ENCODE results near the gene RIMKLB.

RIMKLB gene, protein sequence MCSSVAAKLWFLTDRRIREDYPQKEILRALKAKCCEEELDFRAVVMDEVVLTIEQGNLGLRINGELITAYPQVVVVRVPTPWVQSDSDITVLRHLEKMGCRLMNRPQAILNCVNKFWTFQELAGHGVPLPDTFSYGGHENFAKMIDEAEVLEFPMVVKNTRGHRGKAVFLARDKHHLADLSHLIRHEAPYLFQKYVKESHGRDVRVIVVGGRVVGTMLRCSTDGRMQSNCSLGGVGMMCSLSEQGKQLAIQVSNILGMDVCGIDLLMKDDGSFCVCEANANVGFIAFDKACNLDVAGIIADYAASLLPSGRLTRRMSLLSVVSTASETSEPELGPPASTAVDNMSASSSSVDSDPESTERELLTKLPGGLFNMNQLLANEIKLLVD

DNA sequence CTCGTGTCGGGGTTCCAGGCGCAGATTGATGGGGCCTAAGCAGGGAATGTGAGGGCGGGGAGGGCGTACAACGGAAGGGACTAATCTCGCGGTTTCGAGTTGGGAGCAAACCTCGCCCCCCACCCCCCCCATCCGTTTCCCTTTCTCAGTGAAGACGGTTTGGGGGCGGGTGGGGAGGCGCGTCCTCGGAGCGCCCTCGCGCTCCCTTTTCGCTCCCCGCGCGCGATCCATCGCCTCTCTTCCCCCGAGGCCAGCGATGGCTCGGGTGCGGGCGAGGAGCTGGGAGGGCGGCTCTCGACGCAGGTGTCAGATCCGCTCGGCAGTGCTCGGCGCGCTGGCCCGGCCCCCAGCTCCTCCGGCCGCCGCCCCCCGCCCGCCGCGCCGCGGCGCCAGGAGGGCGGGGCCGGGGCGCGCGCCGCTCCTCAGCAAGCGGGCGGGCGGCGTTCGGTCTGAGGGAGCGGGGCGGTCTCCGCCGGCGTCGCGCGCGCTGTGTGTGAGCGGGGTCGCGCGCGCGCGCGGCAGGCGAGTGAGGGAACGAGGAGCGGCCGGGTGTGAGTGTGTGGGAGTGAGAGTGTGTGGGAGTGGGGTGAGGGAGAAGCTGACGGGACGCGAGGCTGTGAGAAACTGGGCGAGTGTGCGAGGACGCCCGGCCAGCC is at the start of gene RIMKLB:
Gene RIMKLB (plus strand): TSS at position 516 of the 656 bp plus-strand sequence. CDS start 15,876 bp downstream, outside the sequence.
- peak; percentile 93 for DNase-seq (ENCODE audit: low spot score)

DNA sequence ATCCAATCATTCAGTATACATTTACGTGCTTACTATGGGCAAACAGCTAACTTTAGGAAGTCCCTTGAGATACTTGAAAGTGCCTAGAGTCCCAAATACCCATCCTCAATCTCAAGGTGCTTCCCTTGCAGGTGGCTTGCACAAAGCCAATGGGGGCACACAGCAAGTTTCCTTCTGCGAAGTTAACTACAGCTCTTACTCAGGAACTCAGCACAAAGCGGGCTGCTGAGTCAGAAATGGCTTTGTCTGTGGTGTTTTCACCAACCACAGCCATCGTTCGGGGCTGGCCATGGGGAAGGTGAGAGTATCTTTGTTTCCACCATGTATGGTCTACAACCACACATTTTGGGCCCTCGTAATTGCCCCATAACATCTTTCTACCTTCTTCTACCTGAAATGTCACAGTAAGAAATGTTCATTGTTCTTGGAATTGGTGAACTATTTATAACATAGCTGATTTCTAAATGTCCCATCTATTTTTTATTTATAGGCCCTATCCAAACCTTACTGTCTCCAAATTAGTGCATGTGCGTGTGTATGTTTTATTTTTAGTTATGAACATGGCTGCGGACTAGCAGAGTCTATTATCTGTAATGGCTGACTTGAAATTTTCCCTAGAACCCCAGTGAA is 49.1 kb upstream of the RIMKLB start:
- DNase-seq (ENCODE audit: low spot score) = no peak

DNA sequence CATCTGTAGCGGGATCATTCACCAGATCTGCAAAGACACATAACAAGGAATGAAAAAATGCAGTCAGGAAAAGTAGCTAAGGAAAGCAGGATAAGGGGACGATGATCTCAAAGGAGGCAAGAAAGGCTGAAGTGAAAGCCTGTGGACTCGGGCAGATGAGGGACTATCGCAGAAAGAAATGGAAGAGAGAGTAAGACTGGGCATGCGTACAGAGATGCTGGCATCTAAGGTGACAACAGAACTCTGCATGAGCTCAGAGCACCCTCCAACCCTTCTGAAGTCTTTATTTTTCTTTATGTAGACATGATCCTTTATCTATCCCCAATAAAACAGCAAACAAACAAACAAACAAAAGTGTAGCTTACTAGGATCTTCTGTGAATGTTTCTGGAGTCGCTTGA is 42.4 kb upstream of the RIMKLB start:
- no peak for DNase-seq (ENCODE audit: low spot score)

DNA sequence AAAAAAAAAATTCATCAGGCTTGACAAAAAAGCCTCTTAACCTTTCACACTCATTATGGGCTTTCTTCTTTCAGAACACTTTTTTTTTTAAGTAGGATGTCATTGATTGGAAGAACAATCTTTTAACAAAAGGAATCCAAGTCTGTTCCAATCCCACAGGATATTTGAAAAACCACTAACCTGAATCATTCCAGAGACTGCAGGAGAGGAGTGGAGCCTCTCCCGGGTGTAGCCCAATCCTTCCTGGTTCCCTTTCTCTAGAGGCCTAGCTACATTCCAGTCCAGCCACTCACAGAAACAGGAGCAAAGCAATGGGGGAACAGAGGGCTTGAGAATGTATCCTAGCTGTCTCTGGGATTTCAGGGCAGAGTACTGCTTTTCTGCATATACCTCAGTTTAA is 39.4 kb upstream of the RIMKLB start:
- DNase-seq (ENCODE audit: low spot score) = no peak

DNA sequence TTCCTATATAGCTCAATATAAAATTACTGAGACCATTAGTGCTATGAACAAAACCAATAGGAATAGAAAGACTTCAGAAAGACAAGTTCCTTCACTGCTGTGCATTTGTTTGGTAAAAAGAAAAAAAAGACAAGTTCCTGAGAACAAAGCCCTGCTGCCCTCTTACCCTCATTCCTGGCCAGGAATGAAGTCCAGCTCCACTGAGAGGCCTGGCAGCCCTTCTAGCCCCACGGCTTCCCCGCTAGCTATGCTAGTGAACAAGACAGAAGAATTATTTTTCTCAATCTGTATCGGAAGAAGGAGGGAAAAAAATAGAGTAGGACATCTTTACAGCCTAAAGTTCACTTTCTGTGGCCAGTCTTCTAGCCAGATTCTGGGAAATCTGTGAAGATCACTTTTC is 36.8 kb upstream of the RIMKLB start:
- DNase-seq (ENCODE audit: low spot score) = no peak

DNA sequence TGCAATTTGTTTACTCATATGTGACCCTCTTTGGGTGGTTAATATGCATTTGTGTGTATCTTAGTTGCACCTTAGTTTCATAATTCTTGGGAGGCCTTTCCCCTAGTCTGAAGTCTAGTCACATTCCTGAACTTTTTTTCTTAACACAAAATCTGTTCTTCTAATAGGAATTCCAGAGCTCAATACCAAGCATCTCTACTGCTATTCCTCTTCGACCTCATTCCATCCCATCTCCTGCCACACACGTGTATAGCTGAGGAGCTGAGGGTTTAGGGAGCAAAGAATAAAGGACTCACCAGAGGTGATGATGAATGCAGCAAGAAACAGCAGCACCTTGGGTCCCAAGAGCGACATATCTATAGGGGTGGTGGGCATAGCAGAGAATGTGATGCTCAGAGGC is 36.0 kb upstream of the RIMKLB start:
- no peak for DNase-seq (ENCODE audit: low spot score)

DNA sequence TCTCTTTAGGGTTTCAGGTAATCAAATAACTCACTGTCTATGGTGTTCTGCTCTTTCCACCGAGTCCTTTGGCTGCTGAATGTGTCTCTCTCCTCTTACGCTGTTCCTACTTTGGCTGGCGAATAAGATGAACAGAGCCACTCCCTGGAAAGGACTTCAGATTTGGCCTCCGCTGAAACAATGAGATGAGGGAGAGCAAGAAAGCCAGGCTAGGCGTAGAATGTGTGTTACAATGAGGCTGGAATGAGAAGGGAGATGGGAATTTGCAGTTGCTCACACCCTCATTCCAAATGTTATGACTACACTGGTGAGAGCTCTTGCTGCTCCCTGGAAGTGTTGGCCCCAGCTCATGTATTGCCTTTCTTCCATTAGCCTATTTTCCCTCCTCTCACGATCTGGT is 35.2 kb upstream of the RIMKLB start, which contains the start of gene MFAP5:
Gene MFAP5 (minus strand): TSS at position 234 of the 400 bp plus-strand sequence. CDS start 722 bp downstream, outside the sequence.
- no peak for DNase-seq (ENCODE audit: low spot score)

DNA sequence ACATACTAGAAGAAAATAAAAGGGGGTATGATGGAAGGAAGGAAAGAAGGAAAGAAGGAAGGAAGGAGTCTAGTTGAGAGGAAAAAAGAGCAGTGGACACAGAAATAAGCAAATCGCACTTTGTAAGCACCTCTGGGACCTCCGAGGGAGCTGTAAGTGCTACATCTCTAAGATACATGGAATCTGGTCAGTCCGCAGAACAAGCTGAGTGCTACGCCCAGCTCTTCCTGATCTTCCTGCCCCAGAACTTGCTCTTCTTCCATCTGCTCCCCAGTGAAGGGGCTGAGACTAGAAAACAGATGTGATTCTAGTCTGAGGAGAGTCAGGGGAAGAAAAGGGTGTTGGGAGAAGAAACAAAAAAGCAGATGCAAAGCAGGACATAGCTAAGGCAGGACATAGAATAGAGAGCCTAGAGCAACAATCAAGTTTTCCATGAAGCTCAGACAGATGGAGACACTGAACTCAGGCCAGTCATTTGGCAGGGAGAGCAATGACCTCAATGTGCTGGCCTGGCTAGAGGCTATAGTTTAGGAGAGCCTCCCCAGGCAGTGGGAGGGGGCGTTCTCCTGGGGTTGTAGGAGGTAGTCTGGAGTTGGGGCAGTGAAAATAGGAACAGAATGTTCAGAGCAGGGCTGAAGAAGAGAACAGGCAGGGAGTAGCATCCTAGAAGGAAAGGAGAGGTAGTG is 33.4 kb upstream of the RIMKLB start:
- peak; percentile 85 for DNase-seq (ENCODE audit: low spot score)

DNA sequence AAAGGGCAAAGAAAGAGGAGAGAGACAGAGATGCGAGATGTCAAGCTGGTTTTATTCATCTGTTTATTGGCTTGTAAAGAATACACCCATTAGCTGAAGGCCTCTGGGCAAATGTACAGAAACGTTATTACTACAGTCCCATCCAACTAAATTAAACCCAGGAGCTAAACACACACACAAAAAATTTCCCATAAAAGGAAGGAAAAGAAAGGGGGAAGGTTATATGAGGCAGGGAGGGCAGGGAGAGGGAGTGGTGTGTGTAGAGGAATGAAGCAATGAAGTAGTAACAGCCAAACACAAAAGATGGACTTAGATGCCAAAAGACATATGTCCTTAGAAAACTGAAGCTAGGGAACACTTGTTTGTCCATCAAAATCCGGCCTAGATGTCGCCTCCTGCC is 32.0 kb upstream of the RIMKLB start:
- DNase-seq (ENCODE audit: low spot score) = no peak

DNA sequence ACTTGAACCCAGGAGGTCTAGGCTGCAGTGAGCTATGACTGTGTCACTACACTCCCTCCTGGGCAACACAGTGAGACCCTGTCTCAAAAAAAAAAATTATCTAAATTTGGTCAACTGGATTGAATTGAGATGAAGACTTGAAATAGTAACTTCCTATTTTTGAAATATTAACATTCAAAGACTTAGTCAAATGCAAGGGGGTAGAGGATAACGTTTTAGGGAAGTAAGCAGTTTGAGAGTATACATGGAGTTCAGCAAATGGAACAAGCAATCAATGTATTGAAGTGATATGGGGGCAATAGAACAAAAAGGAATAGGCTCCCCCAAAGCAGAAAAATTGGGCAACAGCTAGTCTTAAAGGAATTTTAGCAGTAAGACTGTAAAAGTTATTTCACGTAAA is 30.5 kb upstream of the RIMKLB start:
- DNase-seq (ENCODE audit: low spot score) = no peak

DNA sequence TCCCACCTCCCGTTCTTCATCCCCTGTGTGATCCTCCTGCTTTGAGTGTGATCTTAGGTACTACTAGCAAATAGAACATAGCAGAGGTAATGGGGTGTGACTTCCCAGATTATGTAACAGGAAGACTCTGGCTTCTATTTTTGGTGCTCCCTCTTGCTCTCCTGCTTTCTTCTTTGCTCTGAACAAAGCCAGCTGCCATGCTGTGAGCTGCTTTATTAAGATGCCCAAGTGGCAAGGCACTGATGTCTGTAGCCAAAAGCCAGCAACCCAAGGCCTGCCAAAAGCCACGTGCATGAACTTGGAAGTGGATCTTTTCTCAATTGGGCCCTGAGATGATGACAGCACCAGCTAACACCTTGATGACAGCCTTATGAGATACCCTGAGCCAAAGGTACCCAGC is 29.4 kb upstream of the RIMKLB start:
- DNase-seq (ENCODE audit: low spot score) = no peak

DNA sequence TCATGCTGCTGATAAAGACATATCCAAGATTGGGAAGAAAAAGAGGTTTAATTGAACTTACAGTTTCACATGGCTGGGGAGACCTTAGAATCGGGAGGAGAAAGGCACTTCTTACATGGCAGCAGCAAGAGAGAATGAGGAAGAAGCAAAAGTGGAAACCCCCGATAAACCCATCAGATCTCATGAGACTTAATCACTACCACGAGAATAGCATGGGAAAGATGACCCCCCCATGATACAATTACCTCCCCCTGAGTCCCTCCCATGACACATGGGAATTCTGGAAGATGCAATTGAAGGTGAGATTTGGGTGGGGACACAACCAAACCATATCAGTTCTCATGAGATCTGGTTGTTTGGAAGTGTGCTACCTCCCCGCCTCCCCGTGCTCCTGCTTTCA is 25.4 kb upstream of the RIMKLB start:
- DNase-seq (ENCODE audit: low spot score) = no peak

DNA sequence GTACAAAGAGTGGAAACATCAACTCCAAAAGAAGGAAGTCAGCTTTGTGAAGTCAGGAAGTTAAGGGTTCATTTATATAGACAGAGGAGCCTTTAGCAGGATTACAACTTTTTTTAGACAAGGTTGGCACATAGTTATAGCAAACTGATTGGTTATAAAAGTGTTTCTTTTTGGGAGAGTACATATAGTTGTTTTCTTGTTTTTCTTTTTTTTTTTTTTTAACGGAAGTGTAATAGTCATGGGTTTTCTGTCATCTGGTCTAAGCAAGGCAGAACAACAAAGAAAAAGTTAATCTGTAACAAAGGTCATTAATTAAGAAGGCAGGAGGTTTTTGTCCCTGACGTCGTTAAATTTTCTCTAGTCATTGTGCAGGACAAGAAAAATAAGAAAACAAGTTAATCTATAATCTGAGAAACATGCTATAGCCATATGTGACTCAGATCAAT is 22.2 kb upstream of the RIMKLB start:
- DNase-seq (ENCODE audit: low spot score) = no peak

DNA sequence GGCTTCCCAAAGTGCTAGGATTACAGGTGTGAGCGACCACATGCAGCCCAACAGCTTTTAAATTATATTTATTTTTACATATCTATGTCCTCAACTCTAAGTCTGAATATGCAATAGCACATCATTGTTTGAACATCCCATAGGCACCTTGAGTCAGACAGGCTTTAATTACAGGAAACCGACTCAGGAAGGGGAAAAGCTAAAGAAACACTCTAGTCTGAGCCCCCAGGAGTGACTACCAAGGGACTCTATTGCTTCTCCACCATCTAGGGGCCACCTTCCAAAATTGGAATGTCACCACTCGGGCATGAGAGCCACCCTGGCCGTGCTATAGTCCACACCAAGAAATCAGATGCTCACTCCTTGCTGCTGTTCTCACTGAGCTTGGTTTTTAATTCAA is 21.1 kb upstream of the RIMKLB start:
- DNase-seq (ENCODE audit: low spot score) = no peak

DNA sequence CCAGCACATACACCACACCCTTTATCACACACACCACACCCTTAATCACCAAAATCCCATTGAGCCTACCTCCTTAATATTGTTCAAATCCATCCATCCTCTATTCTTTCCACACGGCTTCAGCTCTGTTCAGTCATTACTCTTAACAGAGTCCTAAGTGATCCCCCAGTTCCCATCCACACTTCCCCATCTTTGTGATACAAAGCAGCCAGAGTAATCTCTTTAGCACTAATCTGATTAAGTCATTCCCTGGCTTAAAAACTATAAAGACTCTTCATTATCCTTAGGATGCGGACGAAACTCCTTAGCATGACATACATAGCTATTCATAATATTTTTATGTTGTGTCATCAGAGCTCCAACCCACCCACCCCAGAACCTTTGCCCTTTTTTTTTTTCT is 20.4 kb upstream of the RIMKLB start:
- DNase-seq (ENCODE audit: low spot score) = no peak

DNA sequence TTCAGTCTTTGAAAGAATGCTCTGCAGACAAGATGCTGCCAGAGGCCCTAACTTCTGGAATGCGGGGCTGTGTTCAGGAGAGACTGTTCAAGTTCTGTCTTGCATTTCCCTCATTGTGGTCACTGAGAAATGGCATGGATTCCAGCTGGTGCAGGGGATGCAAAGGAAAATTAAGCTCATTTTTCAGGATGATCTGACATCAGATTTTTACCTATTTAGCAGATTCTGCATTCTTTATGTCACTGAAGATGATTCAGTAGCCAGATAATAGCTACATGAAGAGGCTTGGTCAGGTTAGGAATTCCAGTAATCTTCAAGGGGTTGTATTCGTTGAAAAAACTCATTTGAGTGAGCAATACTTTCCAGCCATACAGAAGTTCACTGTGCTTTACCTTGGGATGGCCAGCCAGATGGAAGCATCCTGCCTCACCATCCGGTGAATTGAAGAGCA is 19.1 kb upstream of the RIMKLB start:
- DNase-seq (ENCODE audit: low spot score) = no peak

DNA sequence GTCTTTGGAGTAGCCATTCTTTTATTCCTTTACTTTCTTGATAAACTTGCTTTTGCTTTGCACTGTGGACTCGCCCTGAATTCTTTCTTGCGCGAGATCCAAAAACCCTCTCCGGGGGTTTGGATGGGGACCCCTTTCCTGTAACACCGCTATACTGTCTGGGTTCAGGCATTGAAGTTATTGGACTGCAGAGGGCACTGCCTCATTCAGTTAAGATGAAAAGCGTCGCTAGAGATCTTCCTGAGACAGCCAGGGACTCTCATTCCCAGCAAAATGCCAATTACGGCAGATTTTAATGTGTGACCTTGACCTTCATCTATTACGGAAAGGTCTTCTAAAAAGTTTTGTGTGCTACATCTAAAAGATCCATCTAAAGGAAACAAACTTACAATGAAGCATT is 17.3 kb upstream of the RIMKLB start:
- DNase-seq (ENCODE audit: low spot score) = no peak

DNA sequence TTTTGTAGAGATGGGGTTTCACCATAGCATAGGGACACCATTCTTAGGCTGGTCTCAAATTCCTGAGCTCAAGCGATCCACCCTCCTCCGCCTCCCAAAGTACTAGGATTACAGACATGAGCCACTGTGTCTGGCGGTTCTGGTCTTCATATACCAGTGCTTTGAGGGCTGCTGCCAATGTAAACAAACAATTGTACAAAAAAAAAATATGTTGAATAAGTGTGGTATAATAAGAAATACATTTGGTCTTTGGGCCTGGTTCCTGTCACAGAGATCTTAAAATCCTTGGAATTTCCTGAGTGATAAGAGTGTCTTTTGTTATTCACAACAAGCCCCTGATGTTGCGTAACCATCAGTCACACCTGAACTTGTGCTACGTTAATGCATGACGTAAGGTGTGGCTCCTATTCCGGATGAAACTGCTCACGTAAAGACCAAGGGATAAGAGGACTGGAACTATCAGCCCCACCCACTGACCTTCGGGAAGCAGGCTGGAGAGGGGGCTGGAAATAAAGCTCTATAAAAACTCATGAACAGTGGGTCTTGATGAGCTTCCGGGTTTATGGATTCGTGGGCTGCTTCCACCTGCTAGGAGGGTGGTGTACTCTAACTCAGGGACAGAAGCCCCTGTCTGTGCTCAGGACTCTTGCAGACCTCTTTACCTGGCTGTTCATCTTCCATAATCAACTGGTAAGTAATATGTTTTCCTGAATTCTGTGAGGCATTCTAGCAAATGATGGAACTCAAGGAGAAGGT is 16.5 kb upstream of the RIMKLB start:
- no peak for DNase-seq (ENCODE audit: low spot score)

DNA sequence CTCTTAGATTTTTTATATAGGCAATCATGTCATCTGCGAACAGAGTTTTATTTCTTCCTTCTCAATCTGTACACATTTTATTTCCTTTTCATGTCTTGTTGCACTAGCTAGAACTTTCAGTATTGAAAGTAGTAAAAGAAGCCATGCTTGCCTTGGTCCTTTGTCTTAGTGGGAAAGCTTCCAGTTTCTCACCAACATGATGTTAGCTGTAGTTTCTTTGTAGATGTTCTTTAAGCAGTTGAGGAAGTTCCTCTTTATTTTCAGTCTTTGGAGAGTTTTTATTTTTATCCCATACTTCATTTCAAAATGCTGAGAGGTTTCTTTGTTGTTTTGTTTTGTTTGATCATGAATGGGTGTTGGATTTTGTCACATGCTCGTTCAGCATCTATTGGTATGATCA is 12.7 kb upstream of the RIMKLB start:
- no peak for DNase-seq (ENCODE audit: low spot score)

DNA sequence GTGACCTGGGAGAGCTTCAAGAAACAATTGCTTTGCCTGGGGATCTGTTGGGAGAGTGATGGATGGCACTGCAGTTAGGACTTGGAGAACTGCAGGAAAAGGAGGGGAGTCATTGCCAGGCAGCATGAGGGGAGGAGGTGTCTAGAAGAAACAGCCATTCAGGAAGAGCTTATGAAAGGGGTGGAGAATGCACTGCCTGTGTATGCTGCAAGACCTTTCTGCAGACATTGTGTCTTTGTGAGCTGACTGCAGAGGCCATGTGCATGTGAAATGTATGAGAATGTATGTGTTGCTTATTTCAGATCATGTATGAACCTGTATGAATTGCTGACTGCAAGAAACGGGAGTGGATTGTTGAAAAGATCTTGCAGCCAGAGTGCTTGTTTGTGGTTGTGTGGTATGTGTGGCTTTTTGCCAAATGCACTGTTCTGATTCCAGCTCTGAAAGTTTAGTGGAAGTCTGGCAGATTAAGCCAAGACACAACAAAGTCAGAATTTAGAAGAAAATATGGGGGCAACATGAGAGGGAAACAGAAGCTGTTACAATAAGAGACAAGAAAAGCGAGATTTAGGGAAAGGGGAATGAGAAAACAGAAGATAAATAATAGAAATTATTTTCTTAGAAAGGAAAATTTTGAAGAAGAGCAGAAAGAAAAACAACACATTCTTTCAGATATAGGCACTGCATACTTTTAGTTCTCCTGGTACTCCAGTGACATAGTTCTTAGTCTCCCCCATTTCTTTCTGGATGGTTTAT is 9.8 kb upstream of the RIMKLB start:
- peak; percentile 74 for DNase-seq (ENCODE audit: low spot score)

DNA sequence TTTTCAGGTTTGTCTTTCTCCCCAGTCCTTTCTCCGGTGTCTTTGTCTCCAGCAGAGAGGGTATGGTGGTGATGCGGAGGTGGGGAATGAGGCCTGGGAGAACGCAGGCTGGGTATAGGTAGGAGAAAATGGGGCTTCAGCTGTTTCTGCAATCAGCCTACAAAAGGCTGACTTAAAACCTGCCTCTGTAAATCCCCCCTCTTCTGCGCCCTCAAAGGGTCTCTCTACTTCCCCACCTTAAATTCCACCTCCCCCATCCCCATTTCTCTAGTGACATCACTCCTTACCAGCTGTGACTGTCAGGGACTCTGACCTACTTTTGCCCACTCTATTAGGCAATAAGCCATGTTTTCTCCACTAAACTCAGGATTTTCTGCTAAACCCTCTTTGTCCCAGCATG is 8.1 kb upstream of the RIMKLB start:
- DNase-seq (ENCODE audit: low spot score) = no peak

Data from left forelimb (tissue), 1 donor.